Vagina (tissue), 2 donors: ENCODE results near the gene PAQR5.

Experiments
- CTCF ChIP-seq, 3 experiments: fragments of 450-650 bp in 2 of 3; fragments of 200-600 bp in 1 of 3; sonication (generic) in 1 of 3; IDR thresholded peaks; one replicate each; pipeline ENCODE4 v1.5.1; 2017 to 2019; ENCODE audit warnings: antibody characterized with exemption in 3 of 3, mild to moderate bottlenecking in 2 of 3, moderate library complexity in 2 of 3
- POLR2AphosphoS5 ChIP-seq, 2 donors: sonication (generic); formaldehyde crosslinking; IDR thresholded peaks; one replicate each; pipeline ENCODE4 v1.9.0; 2017; ENCODE audit warnings: antibody characterized with exemption in 2 of 2, mild to moderate bottlenecking in 2 of 2, low read depth in 1 of 2; ENCODE audit not compliant: insufficient read depth in 1 of 2

GRCh38 chr15:69279636-69280035 lies 19.1 kb upstream of the PAQR5 start:
- TF ChIP-seq CTCF (IDR thresholded peaks at IDR 0.05) (no peak), POLR2AphosphoS5 (IDR thresholded peaks at IDR 0.05; ENCODE audit: insufficient read depth in 1 of 2, low read depth in 1 of 2) (no peak)
